Sigmoid colon (tissue), 3 donors: ENCODE data around the gene EPB41L4B.

Source experiments
- POLR2A ChIP-seq, 2 donors: fragments of 450-650 bp; IDR thresholded peaks; one replicate each; pipeline ENCODE4 v1.6.1; 2016; ENCODE audit warnings: antibody characterized with exemption in 2 of 2, mild to moderate bottlenecking in 2 of 2, moderate library complexity in 2 of 2
- TF ChIP-seq, protein P1 (sequence below), 4 experiments: fragments of 450-650 bp in 3 of 4; fragments of 200-600 bp in 1 of 4; IDR thresholded peaks; one replicate each; pipeline ENCODE4 v1.5.1; 2016 to 2019; ENCODE audit warnings: antibody characterized with exemption in 4 of 4, mild to moderate bottlenecking in 3 of 4, moderate library complexity in 2 of 4

DNA sequence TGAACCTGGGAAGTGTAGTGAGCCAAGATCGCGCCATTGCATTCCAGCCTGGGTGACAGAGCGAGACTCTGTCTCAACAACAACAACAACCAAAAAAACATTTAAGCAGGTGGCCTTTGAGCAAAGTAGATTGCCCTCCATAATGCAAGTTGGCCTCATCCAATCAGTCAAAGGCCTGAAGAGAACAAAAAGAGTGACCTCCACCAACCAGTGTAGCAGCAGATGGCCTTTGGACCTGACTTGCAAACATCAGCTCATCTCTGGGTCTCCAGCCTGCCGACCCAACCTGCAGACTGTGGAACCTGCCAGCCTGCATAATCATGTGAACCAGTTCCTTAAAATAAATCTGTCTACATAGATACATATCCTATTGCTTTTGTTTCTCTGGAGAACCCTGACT, 161.3 kb downstream of the EPB41L4B start:
- TF ChIP-seq, protein P1, sequence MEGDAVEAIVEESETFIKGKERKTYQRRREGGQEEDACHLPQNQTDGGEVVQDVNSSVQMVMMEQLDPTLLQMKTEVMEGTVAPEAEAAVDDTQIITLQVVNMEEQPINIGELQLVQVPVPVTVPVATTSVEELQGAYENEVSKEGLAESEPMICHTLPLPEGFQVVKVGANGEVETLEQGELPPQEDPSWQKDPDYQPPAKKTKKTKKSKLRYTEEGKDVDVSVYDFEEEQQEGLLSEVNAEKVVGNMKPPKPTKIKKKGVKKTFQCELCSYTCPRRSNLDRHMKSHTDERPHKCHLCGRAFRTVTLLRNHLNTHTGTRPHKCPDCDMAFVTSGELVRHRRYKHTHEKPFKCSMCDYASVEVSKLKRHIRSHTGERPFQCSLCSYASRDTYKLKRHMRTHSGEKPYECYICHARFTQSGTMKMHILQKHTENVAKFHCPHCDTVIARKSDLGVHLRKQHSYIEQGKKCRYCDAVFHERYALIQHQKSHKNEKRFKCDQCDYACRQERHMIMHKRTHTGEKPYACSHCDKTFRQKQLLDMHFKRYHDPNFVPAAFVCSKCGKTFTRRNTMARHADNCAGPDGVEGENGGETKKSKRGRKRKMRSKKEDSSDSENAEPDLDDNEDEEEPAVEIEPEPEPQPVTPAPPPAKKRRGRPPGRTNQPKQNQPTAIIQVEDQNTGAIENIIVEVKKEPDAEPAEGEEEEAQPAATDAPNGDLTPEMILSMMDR (IDR thresholded peaks at IDR 0.05): no peak
- no peak for TF ChIP-seq POLR2A (IDR thresholded peaks at IDR 0.05)
